GM18508 (cell line): ENCODE results near the gene CPZ.

Experiments
- ATAC-seq: cut with Tn5 transposase; IDR thresholded peaks from one replicate; pipeline ENCODE4 v1.9.1; 2021; ENCODE audit warnings: moderate number of reproducible peaks; ENCODE audit not compliant: insufficient read depth, unreplicated experiment

Gene CPZ

GRCh38 chr4:8579526-8580320 lies 12.8 kb upstream of the CPZ start:
- no peak for ATAC-seq

GRCh38 chr4:8580321-8581093 lies 12.1 kb upstream of the CPZ start, which contains the start of gene GPR78:
GPR78 (plus strand) TSS chr4:8580392; CDS start chr4:8580983, 591 bp downstream.
- ATAC-seq: no peak

GRCh38 chr4:8581094-8581861 lies 11.3 kb upstream of the CPZ start:
- no peak for ATAC-seq

- no peak for ATAC-seq
These were observed 10.5 kb upstream of the CPZ start for GRCh38 chr4:8582016-8582415.

- ATAC-seq: no peak
These were observed 10.1 kb upstream of the CPZ start for GRCh38 chr4:8582436-8582835.

GRCh38 chr4:8582941-8583654 lies 9.5 kb upstream of the CPZ start:
- ATAC-seq: no peak

- ATAC-seq: no peak
These were observed 8.9 kb upstream of the CPZ start for GRCh38 chr4:8583655-8584025.

- ATAC-seq: no peak
These were observed 7.4 kb upstream of the CPZ start for GRCh38 chr4:8585186-8585585.

- no peak for ATAC-seq
These were observed 6.8 kb upstream of the CPZ start for GRCh38 chr4:8585721-8586212.

- no peak for ATAC-seq
These were observed 6.3 kb upstream of the CPZ start for GRCh38 chr4:8586246-8586645.

- no peak for ATAC-seq
These were observed 5.7 kb upstream of the CPZ start for GRCh38 chr4:8586671-8587468.

GRCh38 chr4:8587469-8588195 lies 4.9 kb upstream of the CPZ start:
- no peak for ATAC-seq

GRCh38 chr4:8588196-8588470 lies 4.4 kb upstream of the CPZ start:
- no peak for ATAC-seq

GRCh38 chr4:8589336-8589735 lies 3.2 kb upstream of the CPZ start:
- no peak for ATAC-seq

GRCh38 chr4:8589823-8590545 lies 2.6 kb upstream of the CPZ start:
- ATAC-seq: no peak

- ATAC-seq: no peak
These were observed 2.1 kb upstream of the CPZ start for GRCh38 chr4:8590546-8590880.

- ATAC-seq: no peak
These were observed 1.5 kb upstream of the CPZ start for GRCh38 chr4:8591114-8591513.

- no peak for ATAC-seq
These were observed 769 bp upstream of the CPZ start for GRCh38 chr4:8591626-8592365.
